Astrocyte (in vitro differentiated cells and primary cell): Measurements from ENCODE around the gene ALG1L2. TPM values are rescaled to one million over a fixed set of nuclear protein-coding genes. Genes with fewer than 3 reads are reported as not detected.
A peak's percentile ranks its signal among the peaks of the same experiment; 100 is the strongest.
"Not testable (repeated sequence)": the region's sequence is repeated elsewhere in the genome, so short reads cannot be mapped to it uniquely, and the experiment has no call there.

Source experiments
- DNase-seq: peaks from one replicate; pipeline ENCODE4 v3.0.0-alpha.2; 2010; ENCODE audit warnings: low read depth
- FAIRE-seq: peaks from 2 replicates; lab custom pipeline; 2011; peaks lifted over from hg19 to GRCh38; lab: Jason Lieb, UNC
- H2AFZ ChIP-seq: 2 replicates; pipeline ENCODE4 v1.6.0; 2012; ENCODE audit warnings: low read depth, low read length, inconsistent platforms
- H3K27ac ChIP-seq: 2 replicates; pipeline ENCODE4 v1.5.1; 2011; ENCODE audit warnings: low read depth, low read length, inconsistent platforms
- H3K27me3 ChIP-seq: 2 replicates; pipeline ENCODE4 v1.6.0; 2011; ENCODE audit warnings: low read length, inconsistent platforms; ENCODE audit not compliant: insufficient read depth
- H3K36me3 ChIP-seq: 2 replicates; pipeline ENCODE4 v1.5.1; 2011; ENCODE audit warnings: low read length, inconsistent platforms; ENCODE audit not compliant: insufficient read depth
- H3K4me1 ChIP-seq: 2 replicates; pipeline ENCODE4 v1.5.1; 2011; ENCODE audit warnings: low read length, inconsistent platforms; ENCODE audit not compliant: insufficient read depth
- H3K4me2 ChIP-seq: 2 replicates; pipeline ENCODE4 v1.6.0; 2012; ENCODE audit warnings: low read length, inconsistent platforms
- H3K4me3 ChIP-seq: 2 replicates; pipeline ENCODE4 v1.5.1; 2011; ENCODE audit warnings: low read depth, mild to moderate bottlenecking, low read length, inconsistent platforms; ENCODE audit not compliant: insufficient read depth
- H3K79me2 ChIP-seq: 2 replicates; pipeline ENCODE4 v1.6.0; 2012; ENCODE audit warnings: mild to moderate bottlenecking, low read length, inconsistent platforms; ENCODE audit not compliant: insufficient read depth
- H3K9ac ChIP-seq: 2 replicates; pipeline ENCODE4 v1.6.0; 2012; ENCODE audit warnings: mild to moderate bottlenecking, low read length, inconsistent platforms
- H3K9me3 ChIP-seq: 2 replicates; pipeline ENCODE4 v1.5.1; 2012; ENCODE audit warnings: low read depth, mild to moderate bottlenecking, low read length, inconsistent platforms; ENCODE audit not compliant: insufficient read depth
- H4K20me1 ChIP-seq: 2 replicates; pipeline ENCODE4 v1.6.0; 2012; ENCODE audit warnings: low read length, inconsistent platforms; ENCODE audit not compliant: insufficient read depth
- H3K27ac Mint-ChIP-seq: one replicate; pipeline ENCODE4 v1.8.0; 2021; ENCODE audit warnings: mild to moderate bottlenecking, mixed read lengths; ENCODE audit not compliant: unreplicated experiment
- H3K27me3 Mint-ChIP-seq: one replicate; pipeline ENCODE4 v1.8.0; 2021; ENCODE audit warnings: low read depth, mixed read lengths; ENCODE audit not compliant: unreplicated experiment
- H3K36me3 Mint-ChIP-seq: one replicate; pipeline ENCODE4 v1.8.0; 2021; ENCODE audit warnings: low read depth, mixed read lengths; ENCODE audit not compliant: unreplicated experiment
- H3K4me1 Mint-ChIP-seq: one replicate; pipeline ENCODE4 v1.8.0; 2021; ENCODE audit warnings: low read depth, mixed read lengths; ENCODE audit not compliant: unreplicated experiment
- H3K4me3 Mint-ChIP-seq: one replicate; pipeline ENCODE4 v1.8.0; 2021; ENCODE audit warnings: mild to moderate bottlenecking, moderate library complexity, mixed read lengths; ENCODE audit not compliant: unreplicated experiment
- H3K9me3 Mint-ChIP-seq: one replicate; pipeline ENCODE4 v1.8.0; 2021; ENCODE audit warnings: mild to moderate bottlenecking, mixed read lengths; ENCODE audit not compliant: unreplicated experiment
- CTCF ChIP-seq: IDR thresholded peaks from 2 replicates; pipeline ENCODE4 v1.5.1; 2011; ENCODE audit warnings: low read depth, mild to moderate bottlenecking, inconsistent platforms, low read length, moderate library complexity; ENCODE audit not compliant: insufficient read depth
- EZH2 ChIP-seq: IDR thresholded peaks from 2 replicates; pipeline ENCODE4 v1.6.1; 2012; ENCODE audit warnings: mild to moderate bottlenecking, low read length, inconsistent platforms; ENCODE audit not compliant: insufficient read depth
- total RNA-seq: library from RNA; stranded (reverse); gene quantifications from 2 replicates; pipeline ENCODE4 v1.2.1, GENCODE V29; 2021

The ALG1L2 gene
- total RNA-seq, 1 donor from 2014 or later = 0.41 TPM

- not testable (repeated sequence) for H3K27me3 ChIP-seq, H3K36me3 ChIP-seq, H3K36me3 Mint-ChIP-seq, H3K4me2 ChIP-seq, H3K9ac ChIP-seq, H3K4me3 ChIP-seq, H4K20me1 ChIP-seq, H3K9me3 ChIP-seq, H3K27ac Mint-ChIP-seq, H3K4me1 Mint-ChIP-seq, H3K27me3 Mint-ChIP-seq, H2AFZ ChIP-seq, H3K27ac ChIP-seq, H3K9me3 Mint-ChIP-seq, H3K79me2 ChIP-seq, FAIRE-seq, DNase-seq, H3K4me3 Mint-ChIP-seq
- H3K4me1 ChIP-seq = peaks cover 10% of the 10 kb centered on the region
Observed at GRCh38 chr3:130108836-130109585, 27.4 kb downstream of the ALG1L2 start.

GRCh38 chr3:130110386-130111169 lies 28.9 kb downstream of the ALG1L2 start:
- Histone ChIP-seq H3K9ac (peak overlapping the region; percentile 92), H3K4me3 (peak overlapping the region; percentile 75), H3K4me2 (peak overlapping the region; percentile 87), H2AFZ (peak overlapping the region; percentile 88), H3K27ac (peak overlapping the region; percentile 79)
- not testable (repeated sequence) for H4K20me1 ChIP-seq, H3K79me2 ChIP-seq, FAIRE-seq, H3K9me3 ChIP-seq, H3K4me1 ChIP-seq, H3K9me3 Mint-ChIP-seq, H3K36me3 ChIP-seq, H3K36me3 Mint-ChIP-seq, H3K27me3 Mint-ChIP-seq, H3K27me3 ChIP-seq
- Mint-ChIP-seq H3K4me1 (peaks cover 11% of the 10 kb centered on the region), H3K27ac (peak overlapping the region; percentile 93), H3K4me3 (peak overlapping the region; percentile 92)
- peak; percentile 57 for DNase-seq

- no peaks in the 10 kb centered on the region for H4K20me1 ChIP-seq
- no peak for TF ChIP-seq EZH2
- TF ChIP-seq CTCF = no peak
- H3K9ac ChIP-seq = peak overlapping the region; percentile 92
- no peak for FAIRE-seq
- peaks cover 8% of the 10 kb centered on the region for H3K4me1 ChIP-seq
- H3K4me2 ChIP-seq = peak overlapping the region; percentile 87
- DNase-seq = peak; percentile 90
- H3K9me3 ChIP-seq = no peaks in the 10 kb centered on the region
- H3K27me3 ChIP-seq = no peaks in the 10 kb centered on the region
- H3K4me3 ChIP-seq = peak overlapping the region; percentile 75
- Mint-ChIP-seq H3K36me3 (peaks cover 4% of the 10 kb centered on the region), H3K27ac (peak overlapping the region; percentile 93), H3K4me3 (peak overlapping the region; percentile 92), H3K4me1 (peaks cover 11% of the 10 kb centered on the region), H3K9me3 (no peaks in the 10 kb centered on the region), H3K27me3 (no peaks in the 10 kb centered on the region)
- peaks cover 7% of the 10 kb centered on the region for H3K79me2 ChIP-seq
- H3K36me3 ChIP-seq = no peaks in the 10 kb centered on the region
- peak overlapping the region; percentile 79 for H3K27ac ChIP-seq
- H2AFZ ChIP-seq = peak overlapping the region; percentile 88
Observed at GRCh38 chr3:130111185-130111864, 29.7 kb downstream of the ALG1L2 start.

- H3K36me3 ChIP-seq, H3K27me3 ChIP-seq, H3K36me3 Mint-ChIP-seq, H3K9me3 ChIP-seq, FAIRE-seq, H3K9me3 Mint-ChIP-seq, H4K20me1 ChIP-seq, H3K4me1 ChIP-seq, H3K27me3 Mint-ChIP-seq, H3K79me2 ChIP-seq: not testable (repeated sequence)
- Histone ChIP-seq H3K4me2 (peak overlapping the region; percentile 84), H3K4me3 (peak overlapping the region; percentile 58), H3K9ac (peak overlapping the region; percentile 92), H2AFZ (peak overlapping the region; percentile 76), H3K27ac (peak overlapping the region; percentile 63)
- peak overlapping the region; percentile 92 for H3K4me3 Mint-ChIP-seq
- peak; percentile 82 for DNase-seq
- peak overlapping the region; percentile 79 for H3K27ac Mint-ChIP-seq
- peaks cover 11% of the 10 kb centered on the region for H3K4me1 Mint-ChIP-seq
Observed at GRCh38 chr3:130111865-130112747, 30.5 kb downstream of the ALG1L2 start.
